ENCODE measurements around the gene CLDN6.

DNA sequence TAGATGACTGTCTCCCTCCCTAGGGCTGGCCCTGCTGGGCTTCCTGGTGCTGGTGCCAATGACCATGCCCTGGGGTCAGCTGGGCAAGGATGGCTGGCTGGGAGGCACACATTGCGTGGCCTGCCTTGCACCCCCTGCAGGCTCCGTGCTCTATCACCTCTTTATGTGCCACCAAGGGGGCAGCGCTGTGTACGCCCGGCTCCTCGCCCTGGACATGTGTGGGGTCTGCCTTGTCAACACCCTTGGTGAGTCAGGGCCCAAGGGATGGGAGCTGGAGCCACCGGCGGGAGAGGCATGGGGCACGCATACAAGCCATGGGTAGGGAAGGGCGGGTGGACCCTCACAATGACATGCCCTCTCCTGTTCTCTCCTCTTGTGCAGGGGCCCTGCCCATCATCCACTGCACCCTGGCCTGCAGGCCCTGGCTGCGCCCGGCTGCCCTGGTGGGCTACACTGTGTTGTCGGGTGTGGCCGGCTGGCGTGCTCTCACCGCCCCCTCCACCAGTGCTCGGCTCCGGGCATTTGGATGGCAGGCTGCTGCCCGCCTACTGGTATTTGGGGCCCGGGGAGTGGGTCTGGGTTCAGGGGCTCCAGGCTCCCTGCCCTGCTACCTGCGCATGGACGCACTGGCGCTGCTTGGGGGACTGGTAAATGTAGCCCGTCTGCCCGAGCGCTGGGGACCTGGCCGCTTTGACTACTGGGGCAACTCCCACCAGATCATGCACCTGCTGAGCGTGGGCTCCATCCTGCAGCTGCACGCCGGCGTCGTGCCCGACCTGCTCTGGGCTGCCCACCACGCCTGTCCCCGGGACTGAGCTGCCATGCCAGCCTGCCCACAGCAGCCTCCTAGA lies 46.6 kb downstream of the CLDN6 start:
- TF ChIP-seq, protein P1, sequence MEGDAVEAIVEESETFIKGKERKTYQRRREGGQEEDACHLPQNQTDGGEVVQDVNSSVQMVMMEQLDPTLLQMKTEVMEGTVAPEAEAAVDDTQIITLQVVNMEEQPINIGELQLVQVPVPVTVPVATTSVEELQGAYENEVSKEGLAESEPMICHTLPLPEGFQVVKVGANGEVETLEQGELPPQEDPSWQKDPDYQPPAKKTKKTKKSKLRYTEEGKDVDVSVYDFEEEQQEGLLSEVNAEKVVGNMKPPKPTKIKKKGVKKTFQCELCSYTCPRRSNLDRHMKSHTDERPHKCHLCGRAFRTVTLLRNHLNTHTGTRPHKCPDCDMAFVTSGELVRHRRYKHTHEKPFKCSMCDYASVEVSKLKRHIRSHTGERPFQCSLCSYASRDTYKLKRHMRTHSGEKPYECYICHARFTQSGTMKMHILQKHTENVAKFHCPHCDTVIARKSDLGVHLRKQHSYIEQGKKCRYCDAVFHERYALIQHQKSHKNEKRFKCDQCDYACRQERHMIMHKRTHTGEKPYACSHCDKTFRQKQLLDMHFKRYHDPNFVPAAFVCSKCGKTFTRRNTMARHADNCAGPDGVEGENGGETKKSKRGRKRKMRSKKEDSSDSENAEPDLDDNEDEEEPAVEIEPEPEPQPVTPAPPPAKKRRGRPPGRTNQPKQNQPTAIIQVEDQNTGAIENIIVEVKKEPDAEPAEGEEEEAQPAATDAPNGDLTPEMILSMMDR (IDR thresholded peaks at IDR 0.05; ENCODE audit: low read length), result peak; percentile 29; the same call in 1 of the 2 replicates
- TF ChIP-seq EZH2 (IDR thresholded peaks at IDR 0.05; ENCODE audit: borderline replicate concordance, low read length), result no peak

Measured in OCI-LY1 (cell line).